Measurements from ENCODE around the gene DEPDC5. TPM values are rescaled to one million over a fixed set of nuclear protein-coding genes. Genes with fewer than 3 reads are reported as not detected.
"Not testable (repeated sequence)": the region's sequence is repeated elsewhere in the genome, so short reads cannot be mapped to it uniquely, and the experiment has no call there.

DEPDC5 gene
- total RNA-seq, 2 donors from 2014 or later: 10.9 to 37.5 TPM

DNA sequence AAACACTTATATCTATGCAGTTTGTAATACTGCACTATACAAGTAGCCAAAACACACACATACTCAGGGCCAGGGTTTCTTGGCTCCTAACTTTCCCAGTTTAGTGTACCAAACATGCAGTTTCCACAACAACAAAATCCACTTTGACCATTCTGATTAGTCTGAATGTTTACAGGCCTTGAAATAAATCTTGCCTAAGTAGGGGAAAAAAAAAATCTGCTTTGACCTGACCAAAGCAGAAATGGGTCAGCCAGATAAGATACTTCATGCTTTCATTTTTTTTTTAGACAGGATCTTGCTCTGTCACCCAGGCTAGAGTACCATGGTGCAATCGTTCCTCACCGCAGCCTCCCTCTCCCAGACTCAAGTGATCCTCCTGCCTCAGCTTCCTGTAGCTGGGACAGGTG is 14.0 kb upstream of the DEPDC5 start:
- DNase-seq (ENCODE audit: low spot score): no peak
- no peak for TF ChIP-seq POLR2A (IDR thresholded peaks at IDR 0.05)
- Histone ChIP-seq H3K4me3 (no peak overlapping the region), H3K27me3 (replicated peaks; ENCODE audit: insufficient read depth) (no peaks in the 10 kb centered on the region), H3K9me3 (no peaks in the 10 kb centered on the region), H3K36me3 (no peaks in the 10 kb centered on the region), H3K27ac (no peak overlapping the region), H3K4me1 (replicated peaks) (no peaks in the 10 kb centered on the region)
- 55% methylated on average over 2 of the region's 2 CpGs for WGBS
- intact Hi-C loops (cut with DNase I): no loop called here

DNA sequence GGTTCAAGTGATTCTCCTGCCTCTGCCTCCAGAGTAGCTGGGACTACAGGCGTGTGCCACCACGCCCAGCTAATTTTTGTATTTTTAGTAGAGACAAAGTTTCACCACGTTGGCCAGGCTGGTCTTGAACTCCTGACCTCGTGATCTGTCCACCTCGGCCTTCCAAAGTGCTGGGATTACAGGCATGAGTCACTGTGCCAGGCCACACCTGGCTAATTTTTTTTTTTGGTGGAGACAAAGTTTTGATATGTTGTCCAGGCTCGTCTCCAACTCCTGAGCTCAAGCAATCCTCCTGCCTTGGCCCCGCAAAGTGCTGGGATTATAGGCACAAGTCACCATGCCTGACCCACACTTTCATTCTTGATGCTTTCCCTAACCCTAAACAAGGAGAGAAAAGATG is 13.5 kb upstream of the DEPDC5 start:
- H3K4me3 ChIP-seq; H3K27me3 ChIP-seq (replicated peaks; ENCODE audit: insufficient read depth); H3K36me3 ChIP-seq; intact Hi-C loops (cut with DNase I); H3K9me3 ChIP-seq; H3K27ac ChIP-seq; H3K4me1 ChIP-seq (replicated peaks); DNase-seq (ENCODE audit: low spot score): not testable (repeated sequence)
- WGBS: 85% methylated on average over 7 of the region's 7 CpGs

DNA sequence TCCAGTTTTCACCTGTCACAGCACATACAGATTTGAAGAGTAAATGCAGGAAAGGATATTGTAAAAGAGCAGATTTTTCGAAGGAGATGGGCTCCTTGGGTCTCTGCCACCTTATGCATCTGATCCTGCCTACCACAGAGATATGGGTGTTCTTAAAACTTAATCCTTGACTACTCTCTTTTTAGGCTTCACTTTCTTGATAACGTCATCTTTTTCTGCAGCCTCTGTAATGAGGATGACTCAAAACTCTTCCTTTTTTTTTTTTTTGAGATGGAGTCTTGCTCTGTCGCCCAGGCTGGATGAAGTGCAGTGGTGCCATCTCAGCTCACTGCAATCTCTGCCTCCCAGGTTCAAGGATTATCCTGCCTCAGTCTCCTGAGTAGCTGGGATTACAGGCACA is 11.7 kb upstream of the DEPDC5 start:
- no peak overlapping the region for H3K4me3 ChIP-seq
- intact Hi-C loops (cut with DNase I): no loop called here
- WGBS: 77% methylated on average over 3 of the region's 3 CpGs
- TF ChIP-seq POLR2A (IDR thresholded peaks at IDR 0.05) (no peak), POLR2AphosphoS5 (IDR thresholded peaks at IDR 0.05) (no peak)
- TF ChIP-seq, protein P1, sequence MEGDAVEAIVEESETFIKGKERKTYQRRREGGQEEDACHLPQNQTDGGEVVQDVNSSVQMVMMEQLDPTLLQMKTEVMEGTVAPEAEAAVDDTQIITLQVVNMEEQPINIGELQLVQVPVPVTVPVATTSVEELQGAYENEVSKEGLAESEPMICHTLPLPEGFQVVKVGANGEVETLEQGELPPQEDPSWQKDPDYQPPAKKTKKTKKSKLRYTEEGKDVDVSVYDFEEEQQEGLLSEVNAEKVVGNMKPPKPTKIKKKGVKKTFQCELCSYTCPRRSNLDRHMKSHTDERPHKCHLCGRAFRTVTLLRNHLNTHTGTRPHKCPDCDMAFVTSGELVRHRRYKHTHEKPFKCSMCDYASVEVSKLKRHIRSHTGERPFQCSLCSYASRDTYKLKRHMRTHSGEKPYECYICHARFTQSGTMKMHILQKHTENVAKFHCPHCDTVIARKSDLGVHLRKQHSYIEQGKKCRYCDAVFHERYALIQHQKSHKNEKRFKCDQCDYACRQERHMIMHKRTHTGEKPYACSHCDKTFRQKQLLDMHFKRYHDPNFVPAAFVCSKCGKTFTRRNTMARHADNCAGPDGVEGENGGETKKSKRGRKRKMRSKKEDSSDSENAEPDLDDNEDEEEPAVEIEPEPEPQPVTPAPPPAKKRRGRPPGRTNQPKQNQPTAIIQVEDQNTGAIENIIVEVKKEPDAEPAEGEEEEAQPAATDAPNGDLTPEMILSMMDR (IDR thresholded peaks at IDR 0.05): no peak
- H3K27me3 ChIP-seq (replicated peaks; ENCODE audit: insufficient read depth): no peaks in the 10 kb centered on the region
- H3K9me3 ChIP-seq: no peaks in the 10 kb centered on the region
- H3K27ac ChIP-seq: no peak overlapping the region
- no peaks in the 10 kb centered on the region for H3K36me3 ChIP-seq
- H3K4me1 ChIP-seq (replicated peaks): no peaks in the 10 kb centered on the region
- no peak for DNase-seq (ENCODE audit: low spot score)

DNA sequence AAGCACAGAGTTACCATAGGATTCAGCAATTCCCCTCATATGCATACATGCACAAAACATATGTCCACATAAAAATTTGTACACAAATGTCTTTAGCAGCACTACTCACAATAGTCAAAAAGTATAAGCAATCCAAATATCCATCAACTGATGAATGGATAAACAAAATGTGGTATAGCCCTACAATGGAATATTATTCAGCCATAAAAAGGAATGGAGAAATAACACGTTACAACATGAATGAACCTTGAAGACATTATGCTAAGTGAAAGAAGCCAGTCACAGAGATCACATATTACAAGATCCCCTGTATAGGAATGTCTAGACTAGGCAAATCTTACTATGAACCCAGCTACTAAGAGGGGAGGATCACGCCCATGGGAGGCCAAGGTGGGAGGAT is 11.1 kb upstream of the DEPDC5 start:
- intact Hi-C loops (cut with DNase I): no loop called here
- Histone ChIP-seq H3K36me3 (no peaks in the 10 kb centered on the region), H3K4me3 (no peak overlapping the region), H3K9me3 (no peaks in the 10 kb centered on the region), H3K27me3 (replicated peaks; ENCODE audit: insufficient read depth) (no peaks in the 10 kb centered on the region), H3K27ac (no peak overlapping the region), H3K4me1 (replicated peaks) (no peaks in the 10 kb centered on the region)
- DNase-seq (ENCODE audit: low spot score): no peak
- TF ChIP-seq POLR2A (IDR thresholded peaks at IDR 0.05) (no peak), POLR2AphosphoS5 (IDR thresholded peaks at IDR 0.05) (no peak)
- TF ChIP-seq, protein P1 (IDR thresholded peaks at IDR 0.05): no peak
- 98% methylated on average over 2 of the region's 2 CpGs for WGBS

DNA sequence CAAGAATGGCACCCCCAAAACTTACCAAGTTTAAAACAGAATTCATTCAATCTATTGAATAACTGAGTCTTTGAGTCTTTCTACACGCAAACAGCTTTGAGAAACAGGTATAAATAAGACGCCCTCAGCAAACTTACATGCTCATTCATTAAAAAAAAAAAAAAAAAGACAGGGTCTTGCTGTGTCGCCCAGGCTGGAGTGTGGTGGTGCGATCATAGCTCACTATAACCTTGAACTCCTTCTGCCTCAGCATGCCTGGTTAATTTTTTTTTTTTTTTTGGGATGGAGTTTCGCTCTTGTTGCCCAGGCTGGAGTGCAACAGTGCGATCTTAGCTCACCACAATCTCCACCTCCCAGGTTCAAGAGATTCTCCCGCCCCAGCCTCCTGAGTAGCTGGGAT is 9.9 kb upstream of the DEPDC5 start:
- H3K4me3 ChIP-seq: no peak overlapping the region
- TF ChIP-seq, protein P1 (IDR thresholded peaks at IDR 0.05): no peak
- TF ChIP-seq POLR2A (IDR thresholded peaks at IDR 0.05): no peak
- TF ChIP-seq POLR2AphosphoS5 (IDR thresholded peaks at IDR 0.05): no peak
- WGBS: 88% methylated on average over 7 of the region's 7 CpGs
- intact Hi-C loops (cut with DNase I): no loop called here
- H3K9me3 ChIP-seq: no peaks in the 10 kb centered on the region
- DNase-seq (ENCODE audit: low spot score): no peak
- H3K27ac ChIP-seq: no peak overlapping the region
- H3K36me3 ChIP-seq: no peaks in the 10 kb centered on the region
- no peaks in the 10 kb centered on the region for H3K27me3 ChIP-seq (replicated peaks; ENCODE audit: insufficient read depth)
- peaks cover 3% of the 10 kb centered on the region for H3K4me1 ChIP-seq (replicated peaks)

DNA sequence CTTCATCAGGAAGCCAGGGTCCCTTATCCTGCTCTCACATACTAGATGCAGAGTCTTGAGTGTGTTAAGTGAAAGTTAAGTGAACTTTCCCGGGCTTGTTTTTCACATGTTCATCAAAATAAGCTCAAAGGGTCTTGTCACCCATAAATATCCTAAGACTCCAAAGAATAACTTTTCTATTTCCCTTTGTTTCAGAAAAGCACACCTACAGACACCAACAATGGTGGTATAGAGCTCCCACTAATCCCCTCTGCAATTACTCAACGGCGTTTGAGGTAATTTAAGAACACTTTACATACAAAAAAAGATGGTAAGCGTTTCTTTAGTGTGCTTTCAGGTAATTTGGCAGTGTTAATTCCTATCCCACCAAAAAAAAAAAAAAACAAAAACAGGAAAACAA is 6.4 kb upstream of the DEPDC5 start:
- no peak for DNase-seq (ENCODE audit: low spot score)
- Histone ChIP-seq H3K27ac (no peak overlapping the region), H3K36me3 (no peaks in the 10 kb centered on the region), H3K9me3 (no peaks in the 10 kb centered on the region), H3K27me3 (replicated peaks; ENCODE audit: insufficient read depth) (no peaks in the 10 kb centered on the region), H3K4me1 (replicated peaks) (peaks cover 3% of the 10 kb centered on the region), H3K4me3 (no peak overlapping the region)
- WGBS: 66% methylated on average over 4 of the region's 4 CpGs
- TF ChIP-seq POLR2A (IDR thresholded peaks at IDR 0.05) (no peak), POLR2AphosphoS5 (IDR thresholded peaks at IDR 0.05) (no peak)
- TF ChIP-seq, protein P1 (IDR thresholded peaks at IDR 0.05): no peak
- intact Hi-C loops (cut with DNase I): no loop called here
